Pancreas (tissue), 10 donors: Measurements from ENCODE around the gene LAMA1. TPM values are rescaled to one million over a fixed set of nuclear protein-coding genes. Genes with fewer than 3 reads are reported as not detected.
"Not testable (repeated sequence)": the region's sequence is repeated elsewhere in the genome, so short reads cannot be mapped to it uniquely, and the experiment has no call there.

ENCODE experiments used
- ATAC-seq, 4 donors: fragments of 200-7000 bp; cut with Tn5 transposase; one replicate each; pipeline versions ENCODE4 v1.8.0 to v1.9.1; 2020; ENCODE audit warnings: mild to moderate bottlenecking in 4 of 4, moderate library complexity in 4 of 4
- DNase-seq, 6 donors: peaks; one replicate each; pipeline ENCODE4 v3.0.0-alpha.2; 2020
- FAIRE-seq: peaks from 2 replicates; lab custom pipeline; 2012; peaks lifted over from hg19 to GRCh38; lab: Jason Lieb, UNC
- H3K27ac ChIP-seq, 4 donors: fragments of 200-600 bp; sonication (generic); 1 replicate in 3 of 4; 2 replicates in 1 of 4; pipeline versions ENCODE4 v1.5.0 to v1.8.0; 2020
- H3K27me3 ChIP-seq, 4 donors: fragments of 200-600 bp; one replicate each; pipeline ENCODE4 v1.8.0; 2021
- H3K36me3 ChIP-seq, 3 donors: fragments of 200-600 bp; sonication (generic) in 1 of 3; one replicate each; pipeline versions ENCODE4 v1.5.0 to v1.8.0; 2020 to 2021
- H3K4me1 ChIP-seq, 3 donors: fragments of 200-600 bp; one replicate each; pipeline ENCODE4 v1.8.0; 2021
- H3K4me3 ChIP-seq, 4 donors: fragments of 200-600 bp; sonication (generic) in 2 of 4; one replicate each; pipeline versions ENCODE4 v1.5.0 to v1.8.0; 2020 to 2021
- H3K9me3 ChIP-seq, 4 donors: fragments of 200-600 bp; one replicate each; pipeline ENCODE4 v1.8.0; 2021
- CTCF ChIP-seq, 4 donors: fragments of 200-600 bp; sonication (generic) in 3 of 4; IDR thresholded peaks; one replicate each; pipeline versions ENCODE4 v1.5.0 to v1.8.0; 2021; ENCODE audit warnings: antibody characterized with exemption in 4 of 4
- WGBS, 2 donors: extraction: QIAGEN DNeasy Blood & Tissue Kit; methylation state at CpG; one replicate each; pipeline ENCODE4 v1.1.7; 2013; 5-methylcytosine and 5-hydroxymethylcytosine counted together
- intact Hi-C, 3 donors: fragments of 100-400 bp; cut with DNase I; formaldehyde crosslinking; loops; one replicate each; pipeline versions ENCODE4 v1.11.1 to v1.14.2; 2022
- polyA plus RNA-seq, 2 donors: library from polyadenylated mRNA; stranded (reverse); fragments of 200-250 nt; gene quantifications; one replicate each; pipeline ENCODE4 v1.2.3, GENCODE V29; 2013
- total RNA-seq, 6 donors: library from RNA; stranded (reverse); fragmentation: NEBNext Ultra II Directional in 4 of 6; extraction: Animal tissue kit (Norgen Biotek cat#: 25700) in 4 of 6; gene quantifications; one replicate each; pipeline versions ENCODE4 v1.2.1 to v1.2.4, GENCODE V29; 2021 to 2023
- donor health status: healthy with polysubstance abuse.
- donor health status: DM: no; HTN: no; CAD: no; lungs with moderate emphysema.
- donor health status: DM: no; HTN: no; CAD: no.
- donor health status: control.
- donor health status: control.
- donor health status: Bipolar disorder and iron deficiency.
- donor health status: DM: yes; HTN: yes; CAD: no.
- donor health status: DM: no; HTN: no; CAD: no.
- donor health status: DM: no; HTN: no; CAD: no.
- donor health status: DM: yes; HTN: yes; CAD: no.

The LAMA1 gene
- total and polyA plus RNA-seq, 8 donors = 0.39 to 3.1 (median 1.0) TPM

- ATAC-seq = no peak
- no peaks in the 10 kb centered on the region for H3K4me1 ChIP-seq
- intact Hi-C loops = no loop called here
- no peaks in the 10 kb centered on the region for H3K27me3 ChIP-seq
- TF ChIP-seq CTCF (IDR thresholded peaks at IDR 0.05) = no peak
- H3K36me3 ChIP-seq = no peaks in the 10 kb centered on the region
- no peak overlapping the region for H3K27ac ChIP-seq
- H3K9me3 ChIP-seq = no peaks in the 10 kb centered on the region
- no peak for DNase-seq
- H3K4me3 ChIP-seq = no peak overlapping the region
- FAIRE-seq = no peak
- 76 to 80% methylated on average over 7 of the region's 7 CpGs for WGBS, 2 donors
These were observed 29.8 kb upstream of the LAMA1 start for GRCh38 chr18:7147399-7147798.

DNA sequence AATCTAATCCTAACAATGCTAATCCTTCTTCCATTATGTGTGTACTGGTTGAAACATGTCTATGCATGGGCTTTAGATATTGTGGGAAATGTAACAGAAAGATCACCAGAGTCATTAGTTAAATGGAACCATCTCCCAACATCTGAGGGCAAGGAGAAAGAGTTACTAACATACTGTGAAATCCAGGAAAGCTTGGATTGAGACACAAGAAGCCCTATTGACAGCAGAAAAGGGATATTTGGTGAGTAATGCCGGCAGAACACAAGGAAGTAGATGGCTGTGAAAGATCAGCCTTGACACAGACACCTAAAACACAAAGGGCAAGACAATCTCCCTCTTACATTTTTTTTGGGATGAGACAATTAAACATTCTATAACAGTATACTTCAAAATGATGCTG is 28.5 kb upstream of the LAMA1 start:
- Histone ChIP-seq H3K36me3 (no peaks in the 10 kb centered on the region), H3K4me1 (no peaks in the 10 kb centered on the region), H3K9me3 (no peaks in the 10 kb centered on the region), H3K27me3 (peaks cover 0 to 3% (median 0%) of the 10 kb centered on the region in 4 donors), H3K4me3 (no peak overlapping the region), H3K27ac (no peak overlapping the region)
- ATAC-seq (no peak), DNase-seq (no peak), FAIRE-seq (no peak)
- 90 to 95% methylated on average over 1 of the region's 1 CpG for WGBS, 2 donors
- TF ChIP-seq CTCF (IDR thresholded peaks at IDR 0.05) = no peak
- intact Hi-C loops = no loop called here

DNA sequence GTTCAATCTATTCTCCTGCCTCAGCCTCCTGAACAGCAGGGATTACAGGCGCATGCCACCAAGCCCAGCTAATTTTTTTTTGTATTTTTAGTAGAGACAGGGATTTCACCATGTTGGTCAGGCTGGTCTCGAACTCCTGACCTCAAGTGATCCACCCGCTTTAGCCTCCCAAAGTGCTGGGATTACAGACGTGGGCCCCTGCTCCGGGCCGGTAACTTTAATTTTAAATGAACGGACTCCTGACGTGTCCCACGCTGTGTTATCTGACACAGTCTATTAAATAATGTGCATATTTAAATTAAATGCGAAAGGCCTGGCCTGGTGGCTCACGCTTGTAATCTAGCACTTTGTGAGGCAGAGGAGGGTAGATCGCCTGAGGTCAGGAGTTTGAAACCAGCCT is 27.3 kb upstream of the LAMA1 start:
- H3K9me3 ChIP-seq, H3K27me3 ChIP-seq, FAIRE-seq, DNase-seq, H3K4me3 ChIP-seq, intact Hi-C loops, H3K36me3 ChIP-seq, H3K4me1 ChIP-seq, H3K27ac ChIP-seq, ATAC-seq: not testable (repeated sequence)
- WGBS, 2 donors = 88 to 94% methylated on average over 12 of the region's 12 CpGs

- FAIRE-seq (no peak), DNase-seq (no peak), ATAC-seq (no peak)
- Histone ChIP-seq H3K27me3 (peaks cover 0 to 3% (median 0%) of the 10 kb centered on the region in 4 donors), H3K27ac (no peak overlapping the region), H3K36me3 (no peaks in the 10 kb centered on the region), H3K9me3 (no peaks in the 10 kb centered on the region), H3K4me1 (no peaks in the 10 kb centered on the region), H3K4me3 (no peak overlapping the region)
- TF ChIP-seq CTCF (IDR thresholded peaks at IDR 0.05) = no peak
- intact Hi-C loops = no loop called here
These were observed 23.7 kb upstream of the LAMA1 start for GRCh38 chr18:7141287-7141686.

DNA sequence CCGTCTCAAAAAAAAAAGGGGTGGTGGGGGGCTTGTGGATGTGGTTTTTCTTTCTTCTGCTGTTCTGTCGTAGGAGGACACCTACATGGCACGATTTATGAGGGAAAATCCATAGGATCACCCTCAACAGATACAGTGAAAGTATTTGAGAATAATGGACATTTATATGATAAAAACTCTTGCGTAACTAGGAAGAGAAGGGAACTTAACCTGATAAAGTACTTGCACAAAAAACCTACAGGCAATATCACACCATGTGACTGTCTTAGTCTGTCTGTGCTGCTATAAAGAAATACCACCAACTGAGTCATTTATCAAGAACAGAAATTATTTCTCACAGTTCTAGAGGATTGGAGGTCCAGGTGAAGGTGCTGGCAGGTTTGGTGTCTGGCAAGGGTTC is 21.8 kb upstream of the LAMA1 start:
- no peak overlapping the region for H3K4me3 ChIP-seq
- ATAC-seq = no peak
- H3K4me1 ChIP-seq = no peaks in the 10 kb centered on the region
- no peak overlapping the region for H3K27ac ChIP-seq
- intact Hi-C loops = no loop called here
- H3K27me3 ChIP-seq = peaks cover 0 to 3% (median 0%) of the 10 kb centered on the region in 4 donors
- H3K9me3 ChIP-seq = no peaks in the 10 kb centered on the region
- no peak for TF ChIP-seq CTCF (IDR thresholded peaks at IDR 0.05)
- no peak for FAIRE-seq
- no peaks in the 10 kb centered on the region for H3K36me3 ChIP-seq
- WGBS, 2 donors = 79 to 90% methylated on average over 4 of the region's 4 CpGs
- DNase-seq = no peak

DNA sequence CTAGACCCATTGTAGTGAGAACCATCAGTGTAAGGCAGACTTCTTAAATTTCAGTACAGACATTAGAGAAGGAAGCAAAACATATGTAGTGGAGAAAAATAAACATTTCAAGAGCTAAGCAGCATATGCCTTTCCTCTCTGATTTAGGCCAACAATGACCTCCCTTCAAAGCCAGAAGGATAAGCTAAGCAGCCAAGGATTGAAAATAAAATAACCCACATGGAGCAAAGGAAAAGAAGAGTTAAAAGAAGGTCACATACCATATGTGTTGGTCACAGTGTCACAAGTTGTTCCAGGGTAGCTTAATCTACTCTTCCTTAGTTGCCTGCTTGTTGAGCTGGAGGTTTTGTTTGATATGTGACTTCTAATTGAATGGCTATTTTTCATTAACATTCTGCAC is 15.6 kb upstream of the LAMA1 start:
- intact Hi-C loops = no loop called here

More for the DNA sequence above, 15.6 kb upstream of the LAMA1 start:
- no peak for TF ChIP-seq CTCF (IDR thresholded peaks at IDR 0.05)
- DNase-seq (no peak), FAIRE-seq (no peak), ATAC-seq (no peak)
- H3K27ac ChIP-seq = no peak overlapping the region
- H3K9me3 ChIP-seq = no peaks in the 10 kb centered on the region
- H3K4me1 ChIP-seq = no peaks in the 10 kb centered on the region
- H3K4me3 ChIP-seq = no peak overlapping the region
- H3K27me3 ChIP-seq = no peaks in the 10 kb centered on the region
- no peaks in the 10 kb centered on the region for H3K36me3 ChIP-seq
